GM12892 (cell line): ENCODE measurements around the gene JAZF1.

ENCODE experiments used
- POLR2A ChIP-seq: IDR thresholded peaks from 2 replicates; pipeline ENCODE4 v1.6.1; 2011; ENCODE audit warnings: low read depth, low read length, control low read depth
- POLR2AphosphoS5 ChIP-seq: IDR thresholded peaks from 2 replicates; pipeline ENCODE4 v1.6.1; 2011; ENCODE audit warnings: low read depth, low read length, control low read depth
- TAF1 ChIP-seq: IDR thresholded peaks from 2 replicates; pipeline ENCODE4 v1.6.1; 2011; ENCODE audit warnings: low read depth, mild to moderate bottlenecking, control low read depth, low read length, borderline replicate concordance

GRCh38 chr7:28121496-28121895 lies 59.1 kb downstream of the JAZF1 start:
- TF ChIP-seq POLR2A = no peak
- no peak for TF ChIP-seq POLR2AphosphoS5
- TF ChIP-seq TAF1 = no peak
